ENCODE results near the gene AUP1.

AUP1 gene

GRCh38 chr2:74535440-74535965 lies 6.0 kb upstream of the AUP1 start:
- DNase-seq: no peak

GRCh38 chr2:74534411-74534810 lies 4.9 kb upstream of the AUP1 start:
- DNase-seq: no peak

- no peak for DNase-seq
Measured at GRCh38 chr2:74533464-74533863, 4.0 kb upstream of the AUP1 start.

GRCh38 chr2:74532222-74532621 lies 2.7 kb upstream of the AUP1 start:
- DNase-seq: no peak

GRCh38 chr2:74531666-74532065 lies 2.2 kb upstream of the AUP1 start:
- DNase-seq: no peak

- no peak for DNase-seq
Measured at GRCh38 chr2:74530239-74531187, 1.0 kb upstream of the AUP1 start.

GRCh38 chr2:74528600-74529356 lies 728 bp downstream of the AUP1 start:
- DNase-seq: no peak

- no peak for DNase-seq
Measured at GRCh38 chr2:74527741-74528140, 1.8 kb downstream of the AUP1 start.

- no peak for DNase-seq
Measured at GRCh38 chr2:74526649-74527230, 2.8 kb downstream of the AUP1 start.

GRCh38 chr2:74525717-74526648 lies 3.5 kb downstream of the AUP1 start, which contains the start of gene DQX1:
Gene DQX1, minus strand, starts transcription at chr2:74526231. Its CDS starts 502 bp downstream, at chr2:74525729.
- no peak for DNase-seq

- no peak for DNase-seq
Measured at GRCh38 chr2:74524955-74525716, 4.4 kb downstream of the AUP1 start.

GRCh38 chr2:74524005-74524404 lies 5.5 kb downstream of the AUP1 start:
- no peak for DNase-seq

- no peak for DNase-seq
Measured at GRCh38 chr2:74522516-74522915, 7.0 kb downstream of the AUP1 start.

- no peak for DNase-seq
Measured at GRCh38 chr2:74516650-74517049, 12.9 kb downstream of the AUP1 start.

GRCh38 chr2:74515981-74516633 lies 13.4 kb downstream of the AUP1 start:
- DNase-seq: peak; percentile 25

- no peak for DNase-seq
Measured at GRCh38 chr2:74515271-74515980, 14.1 kb downstream of the AUP1 start.

GRCh38 chr2:74514368-74515270 lies 14.9 kb downstream of the AUP1 start, which contains the start of gene TLX2:
Gene TLX2, plus strand, starts transcription at chr2:74514450. Its CDS starts 357 bp downstream, at chr2:74514807.
- DNase-seq: no peak

- no peak for DNase-seq
Measured at GRCh38 chr2:74513605-74514367, 15.7 kb downstream of the AUP1 start.

Data from NCI-H2029 (cell line).